Muscle of arm (tissue), 12 donors: ENCODE results near the gene TNRC6C. TPM values are rescaled to one million over a fixed set of nuclear protein-coding genes. Genes with fewer than 3 reads are reported as not detected.
"Not testable (repeated sequence)": the region's sequence is repeated elsewhere in the genome, so short reads cannot be mapped to it uniquely, and the experiment has no call there.

Experiments
- DNase-seq: peaks from one replicate; pipeline ENCODE4 v3.0.0-alpha.2; 2013
- polyA plus RNA-seq, 12 donors: library from polyadenylated mRNA; unstranded; fragments of 120-200 nt; gene quantifications; one replicate each; pipeline ENCODE4 v1.2.1, GENCODE V29; 2013; ENCODE audit not compliant: insufficient read length in 12 of 12

Gene TNRC6C
- polyA plus RNA-seq, 12 donors = 7.7 to 15.5 (median 9.8) TPM; not detected in 1

GRCh38 chr17:78135858-78136500 lies 177.5 kb downstream of the TNRC6C start:
- no peak for DNase-seq

- DNase-seq = no peak
Observed at GRCh38 chr17:78137392-78138203, 179.1 kb downstream of the TNRC6C start.

GRCh38 chr17:78138204-78139060 lies 179.9 kb downstream of the TNRC6C start:
- no peak for DNase-seq

GRCh38 chr17:78139861-78140168 lies 181.3 kb downstream of the TNRC6C start:
- not testable (repeated sequence) for DNase-seq

GRCh38 chr17:78140169-78141051 lies 181.9 kb downstream of the TNRC6C start:
- DNase-seq = no peak

- DNase-seq = no peak
Observed at GRCh38 chr17:78141437-78142118, 183.1 kb downstream of the TNRC6C start.

GRCh38 chr17:78142119-78142861 lies 183.8 kb downstream of the TNRC6C start:
- DNase-seq = no peak

- DNase-seq = no peak
Observed at GRCh38 chr17:78143214-78144146, 185.0 kb downstream of the TNRC6C start.

- peak; percentile 85 for DNase-seq
Observed at GRCh38 chr17:78144147-78144719, 185.7 kb downstream of the TNRC6C start.

- no peak for DNase-seq
Observed at GRCh38 chr17:78144736-78145641, 186.5 kb downstream of the TNRC6C start.

- DNase-seq = no peak
Observed at GRCh38 chr17:78146471-78146869, 188.0 kb downstream of the TNRC6C start.

GRCh38 chr17:78146881-78147280 lies 188.4 kb downstream of the TNRC6C start:
- no peak for DNase-seq

GRCh38 chr17:78147315-78147998 lies 189.0 kb downstream of the TNRC6C start:
- DNase-seq = no peak

- DNase-seq = no peak
Observed at GRCh38 chr17:78148286-78149016, 189.9 kb downstream of the TNRC6C start.

GRCh38 chr17:78151514-78152008 lies 193.1 kb downstream of the TNRC6C start:
- no peak for DNase-seq
